Skeletal muscle tissue (tissue), 4 donors: ENCODE results near the gene CSTB. TPM values are rescaled to one million over a fixed set of nuclear protein-coding genes. Genes with fewer than 3 reads are reported as not detected.

Experiments
- H3K27ac ChIP-seq: one replicate; pipeline ENCODE4 v1.7.0; 2013; ENCODE audit warnings: mild to moderate bottlenecking, low read depth, low read length, inconsistent platforms
- H3K27me3 ChIP-seq, 3 donors: one replicate each; pipeline ENCODE4 v1.7.0; 2013; ENCODE audit warnings: low read length in 3 of 3; ENCODE audit not compliant: control insufficient read depth in 3 of 3, insufficient read depth in 3 of 3
- H3K36me3 ChIP-seq, 3 donors: one replicate each; pipeline ENCODE4 v1.7.0; 2013; ENCODE audit warnings: low read length in 3 of 3; ENCODE audit not compliant: control insufficient read depth in 3 of 3, insufficient read depth in 3 of 3
- H3K4me1 ChIP-seq, 3 donors: one replicate each; pipeline ENCODE4 v1.7.0; 2013; ENCODE audit warnings: low read length in 3 of 3, mild to moderate bottlenecking in 3 of 3; ENCODE audit not compliant: control insufficient read depth in 3 of 3, insufficient read depth in 3 of 3
- H3K4me3 ChIP-seq, 3 donors: one replicate each; pipeline ENCODE4 v1.7.0; 2013; ENCODE audit warnings: low read length in 3 of 3
- H3K9ac ChIP-seq, 3 donors: one replicate each; pipeline ENCODE4 v1.7.0; 2013; ENCODE audit warnings: low read length in 3 of 3, mild to moderate bottlenecking in 3 of 3, moderate library complexity in 2 of 3, low read depth in 1 of 3
- H3K9me3 ChIP-seq, 3 donors: one replicate each; pipeline ENCODE4 v1.7.0; 2013; ENCODE audit warnings: low read length in 3 of 3; ENCODE audit not compliant: control insufficient read depth in 3 of 3
- total RNA-seq: library from RNA; depleted of rRNA; stranded (reverse); fragments of >200 nt; gene quantifications from one replicate; pipeline ENCODE4 v1.2.3, GENCODE V29; 2014
- donor health status: Osteomylitis.

Gene CSTB
- total RNA-seq, 1 donor from 2014 or later: 6.3 TPM

DNA sequence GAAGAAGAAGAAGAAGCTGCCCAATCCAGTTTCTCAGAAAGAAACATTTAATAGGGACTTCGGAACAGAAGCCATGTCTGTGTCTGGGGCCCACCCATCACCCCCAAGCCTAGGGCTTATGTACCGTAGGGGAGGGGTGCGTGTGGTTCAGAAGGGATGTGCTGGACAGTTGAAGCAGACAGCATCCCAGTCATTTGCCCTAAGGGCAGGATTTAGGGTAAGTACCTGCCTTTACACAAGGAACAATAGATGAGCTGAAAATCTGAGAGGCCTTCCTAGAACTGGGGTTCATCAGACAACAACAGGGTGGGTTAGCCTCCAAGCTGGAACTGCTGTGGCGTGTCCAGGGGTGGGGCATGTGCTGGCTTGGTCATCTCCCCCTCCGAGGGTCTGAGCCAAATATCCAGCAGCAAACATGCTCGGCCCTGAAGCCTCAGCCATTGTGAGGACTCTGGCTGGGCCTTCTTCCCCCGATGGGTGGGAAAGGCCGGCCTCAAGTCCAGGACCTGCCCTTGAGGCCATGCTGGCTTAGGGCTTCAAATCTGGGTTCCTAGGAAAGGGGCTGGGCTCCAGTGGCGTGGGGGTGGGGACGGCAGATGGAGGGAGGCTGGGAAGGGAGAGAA lies 12.1 kb downstream of the CSTB start:
- H3K27ac ChIP-seq: no peak overlapping the region
- H3K9me3 ChIP-seq: peaks cover 0 to 2% (median 0%) of the 10 kb centered on the region in 3 donors
- peaks cover 0 to 4% (median 0%) of the 10 kb centered on the region in 3 donors for H3K4me1 ChIP-seq
- no peak overlapping the region for H3K9ac ChIP-seq
- peaks cover 0 to 10% (median 6%) of the 10 kb centered on the region in 3 donors for H3K36me3 ChIP-seq
- no peak overlapping the region for H3K4me3 ChIP-seq
- H3K27me3 ChIP-seq: peaks cover 0 to 4% (median 0%) of the 10 kb centered on the region in 3 donors

DNA sequence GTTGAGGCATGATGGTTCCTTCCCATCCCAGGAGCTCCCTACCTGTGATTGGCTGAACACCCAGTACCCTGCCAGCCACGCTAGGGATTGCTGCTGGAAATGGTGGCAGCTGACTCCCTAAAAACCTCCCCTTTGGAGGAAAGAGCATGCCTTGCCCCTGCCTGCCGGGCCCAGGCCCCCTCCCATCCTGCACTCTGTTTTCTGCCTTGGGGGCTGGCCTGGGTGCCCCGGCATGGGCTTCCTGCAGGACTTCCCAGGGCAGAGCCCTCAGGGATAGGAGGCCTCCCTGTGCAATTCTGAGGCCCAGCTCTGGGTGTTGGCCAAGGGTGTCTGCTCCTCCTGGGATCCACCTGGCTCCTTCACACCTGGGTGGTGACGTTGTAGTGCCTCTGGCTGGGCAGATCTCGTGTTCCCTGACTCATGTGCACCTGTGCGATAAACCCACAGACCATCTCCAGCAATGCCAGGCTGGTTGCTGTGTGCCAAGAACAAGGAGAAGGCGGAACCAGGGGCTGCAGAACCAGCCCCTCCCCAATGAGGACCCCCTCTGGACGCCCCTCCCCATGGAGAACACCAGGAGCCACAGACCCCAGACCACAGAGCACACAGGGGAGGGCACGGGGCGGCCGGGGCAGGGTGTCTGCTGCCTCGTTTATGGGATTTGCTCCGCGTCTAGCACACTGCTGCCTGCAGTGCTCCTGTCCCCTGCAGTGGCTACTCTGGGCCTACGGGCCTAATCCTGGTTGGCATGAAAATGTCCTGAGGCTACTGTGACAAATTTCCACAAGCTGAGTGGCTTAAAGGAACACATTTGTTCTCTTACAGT lies 13.6 kb downstream of the CSTB start:
- H3K27ac ChIP-seq: no peak overlapping the region
- H3K4me3 ChIP-seq: no peak overlapping the region
- peaks cover 2 to 4% (median 3%) of the 10 kb centered on the region in 3 donors for H3K4me1 ChIP-seq
- H3K27me3 ChIP-seq: no peaks in the 10 kb centered on the region
- H3K9me3 ChIP-seq: peaks cover 0 to 2% (median 0%) of the 10 kb centered on the region in 3 donors
- H3K9ac ChIP-seq: no peak overlapping the region
- H3K36me3 ChIP-seq: peaks cover 0 to 12% (median 6%) of the 10 kb centered on the region in 3 donors

DNA sequence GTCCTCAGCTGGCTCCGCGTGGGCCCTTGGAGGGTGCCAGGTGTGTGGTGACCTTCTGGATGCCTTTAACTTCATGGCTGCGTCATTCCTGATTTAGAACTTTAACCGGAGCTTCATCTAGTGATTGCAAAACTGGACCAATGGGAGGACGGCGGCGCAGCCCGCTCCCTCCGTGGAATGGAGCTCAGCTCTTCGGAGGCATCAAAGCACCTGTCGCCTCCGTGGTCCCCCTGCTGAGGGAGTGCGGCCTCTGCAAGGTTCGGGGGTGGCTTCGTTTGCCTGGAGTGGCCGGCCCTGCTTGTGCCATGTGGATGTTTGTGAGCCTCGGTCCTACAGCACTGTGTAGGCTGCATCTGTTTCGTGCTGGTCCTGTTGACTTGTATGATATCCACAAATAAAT lies 14.2 kb downstream of the CSTB start:
- H3K27me3 ChIP-seq: no peaks in the 10 kb centered on the region

DNA sequence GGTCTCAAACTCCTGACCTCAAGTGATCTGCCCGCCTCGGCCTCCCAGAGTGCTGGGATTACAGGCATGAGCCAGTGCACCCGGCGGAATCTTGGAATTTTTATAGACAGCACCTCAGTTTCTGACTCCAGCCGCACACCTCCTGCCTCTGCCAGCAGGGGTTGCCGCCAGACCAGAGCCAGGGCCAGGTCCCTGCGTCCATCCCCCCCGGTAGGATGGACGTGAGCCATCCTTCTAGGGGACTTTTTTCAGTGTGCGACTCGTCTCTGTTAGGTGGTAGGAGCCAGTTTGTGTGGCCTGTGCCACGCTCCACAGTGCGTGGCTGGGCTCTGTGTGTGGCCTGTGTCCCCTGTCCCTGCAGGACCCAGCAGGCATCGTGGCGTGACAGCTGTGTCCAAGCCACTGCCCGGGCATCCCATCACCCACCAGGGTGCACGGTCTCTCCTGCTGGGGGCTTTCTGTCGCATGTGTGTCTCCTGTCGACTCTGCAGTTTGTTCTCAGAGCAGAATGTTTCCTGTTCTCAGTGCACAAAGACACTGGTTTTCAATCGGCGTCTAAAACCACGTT lies 15.6 kb downstream of the CSTB start:
- H3K4me3 ChIP-seq: no peak overlapping the region
- peaks cover 3 to 4% (median 4%) of the 10 kb centered on the region in 3 donors for H3K4me1 ChIP-seq
- no peak overlapping the region for H3K9ac ChIP-seq
- no peak overlapping the region for H3K27ac ChIP-seq
- H3K36me3 ChIP-seq: peaks cover 15 to 20% (median 17%) of the 10 kb centered on the region in 3 donors
- no peaks in the 10 kb centered on the region for H3K27me3 ChIP-seq
- H3K9me3 ChIP-seq: peaks cover 0 to 2% (median 0%) of the 10 kb centered on the region in 3 donors

More for the DNA sequence above, 14.2 kb downstream of the CSTB start:
- Histone ChIP-seq H3K9ac (no peak overlapping the region), H3K36me3 (peaks cover under 1 to 12% (median 6%) of the 10 kb centered on the region in 3 donors), H3K4me3 (no peak overlapping the region), H3K9me3 (peaks cover 0 to 2% (median 0%) of the 10 kb centered on the region in 3 donors), H3K4me1 (peaks cover 3 to 4% (median 4%) of the 10 kb centered on the region in 3 donors), H3K27ac (no peak overlapping the region)

DNA sequence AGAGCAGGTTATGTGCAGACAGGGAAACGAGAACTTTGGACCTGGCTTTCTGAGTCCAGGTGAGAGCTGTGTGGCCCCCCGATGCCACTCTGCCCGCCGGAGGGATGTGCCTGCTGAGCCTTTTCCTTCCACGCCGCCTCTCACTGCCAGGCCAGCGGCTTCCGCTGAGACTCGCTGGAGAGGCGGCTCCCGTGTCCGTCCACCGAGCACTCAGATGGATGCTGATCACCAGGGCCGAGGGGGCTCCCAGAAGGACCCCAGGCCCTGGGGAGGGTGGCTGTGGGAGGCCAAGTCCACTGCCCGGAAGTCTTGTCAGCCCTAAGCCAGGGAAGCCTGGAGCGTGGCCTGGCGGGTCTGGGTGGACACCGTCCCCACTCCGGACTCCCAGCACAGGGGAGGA lies 16.5 kb downstream of the CSTB start:
- Histone ChIP-seq H3K9ac (no peak overlapping the region), H3K27ac (no peak overlapping the region), H3K36me3 (peaks cover 16 to 24% (median 20%) of the 10 kb centered on the region in 3 donors)

GRCh38 chr21:43758811-43759210 lies 17.3 kb downstream of the CSTB start:
- Histone ChIP-seq H3K4me1 (peaks cover 3 to 4% (median 4%) of the 10 kb centered on the region in 3 donors), H3K36me3 (peaks cover 20 to 28% (median 25%) of the 10 kb centered on the region in 3 donors), H3K9ac (no peak overlapping the region), H3K4me3 (no peak overlapping the region), H3K27ac (no peak overlapping the region), H3K27me3 (no peaks in the 10 kb centered on the region), H3K9me3 (peaks cover 0 to 2% (median 0%) of the 10 kb centered on the region in 3 donors)

More for the DNA sequence above, 16.5 kb downstream of the CSTB start:
- no peaks in the 10 kb centered on the region for H3K27me3 ChIP-seq
- peaks cover 0 to 2% (median 0%) of the 10 kb centered on the region in 3 donors for H3K9me3 ChIP-seq
- peaks cover 3 to 4% (median 4%) of the 10 kb centered on the region in 3 donors for H3K4me1 ChIP-seq
- H3K4me3 ChIP-seq: no peak overlapping the region

DNA sequence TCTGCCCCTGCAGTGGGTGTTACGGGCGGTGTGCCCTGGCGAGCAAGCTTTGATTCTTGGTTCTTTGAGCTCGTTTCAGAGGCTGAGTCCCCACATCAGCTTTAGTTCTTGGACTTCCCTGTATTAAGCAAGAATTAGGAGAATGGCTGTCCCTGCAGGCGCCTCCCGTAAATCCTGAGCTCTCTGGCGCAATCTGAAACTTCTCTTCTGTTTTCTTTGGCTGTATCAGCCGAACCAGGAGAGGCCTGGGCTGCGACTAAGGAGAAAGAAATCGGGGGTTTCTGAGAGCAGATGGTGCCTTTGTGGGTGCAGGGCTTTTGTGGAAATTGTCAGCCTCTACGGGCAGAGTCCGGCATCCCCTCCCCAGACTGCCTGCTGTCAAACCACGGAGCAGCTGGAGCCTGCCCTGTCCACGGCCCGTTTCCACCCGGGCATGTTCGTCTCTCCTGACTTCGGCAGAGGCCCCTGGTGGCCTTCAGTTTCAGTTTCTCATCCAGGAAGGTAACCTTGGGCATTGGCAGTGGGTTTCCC lies 17.9 kb downstream of the CSTB start:
- Histone ChIP-seq H3K9me3 (peaks cover 0 to 2% (median 0%) of the 10 kb centered on the region in 3 donors), H3K36me3 (peaks cover 26 to 32% (median 26%) of the 10 kb centered on the region in 3 donors), H3K4me3 (no peak overlapping the region), H3K27ac (no peak overlapping the region), H3K9ac (peak overlapping the region in 1 of 3 donors; percentile 40), H3K4me1 (peaks cover 3 to 4% (median 4%) of the 10 kb centered on the region in 3 donors), H3K27me3 (no peaks in the 10 kb centered on the region)

DNA sequence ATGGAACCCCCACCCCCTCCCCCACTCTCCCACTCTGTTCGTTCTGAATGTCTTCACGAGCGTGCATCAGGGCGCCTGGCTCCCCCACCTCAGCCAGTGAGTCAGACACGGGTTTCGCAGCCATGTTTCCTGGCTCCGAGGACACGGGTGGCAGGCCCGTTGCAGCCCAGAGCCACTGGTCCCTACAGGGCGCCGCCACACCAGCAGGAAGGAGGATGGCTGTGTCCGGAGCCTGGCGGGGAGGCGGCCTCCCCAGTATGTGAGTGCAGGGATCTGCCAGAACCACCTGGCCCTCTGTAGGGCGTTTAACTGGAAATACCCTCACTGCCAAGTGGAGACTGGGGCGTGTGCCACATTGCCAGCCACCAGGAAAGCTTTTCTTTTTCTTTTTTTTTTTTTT lies 18.5 kb downstream of the CSTB start:
- Histone ChIP-seq H3K36me3 (peaks cover 27 to 35% (median 31%) of the 10 kb centered on the region in 3 donors), H3K9ac (peak overlapping the region in 1 of 3 donors; percentile 40), H3K27me3 (no peaks in the 10 kb centered on the region), H3K9me3 (no peaks in the 10 kb centered on the region), H3K4me1 (peaks cover 3 to 4% (median 4%) of the 10 kb centered on the region in 3 donors), H3K4me3 (no peak overlapping the region), H3K27ac (no peak overlapping the region)

DNA sequence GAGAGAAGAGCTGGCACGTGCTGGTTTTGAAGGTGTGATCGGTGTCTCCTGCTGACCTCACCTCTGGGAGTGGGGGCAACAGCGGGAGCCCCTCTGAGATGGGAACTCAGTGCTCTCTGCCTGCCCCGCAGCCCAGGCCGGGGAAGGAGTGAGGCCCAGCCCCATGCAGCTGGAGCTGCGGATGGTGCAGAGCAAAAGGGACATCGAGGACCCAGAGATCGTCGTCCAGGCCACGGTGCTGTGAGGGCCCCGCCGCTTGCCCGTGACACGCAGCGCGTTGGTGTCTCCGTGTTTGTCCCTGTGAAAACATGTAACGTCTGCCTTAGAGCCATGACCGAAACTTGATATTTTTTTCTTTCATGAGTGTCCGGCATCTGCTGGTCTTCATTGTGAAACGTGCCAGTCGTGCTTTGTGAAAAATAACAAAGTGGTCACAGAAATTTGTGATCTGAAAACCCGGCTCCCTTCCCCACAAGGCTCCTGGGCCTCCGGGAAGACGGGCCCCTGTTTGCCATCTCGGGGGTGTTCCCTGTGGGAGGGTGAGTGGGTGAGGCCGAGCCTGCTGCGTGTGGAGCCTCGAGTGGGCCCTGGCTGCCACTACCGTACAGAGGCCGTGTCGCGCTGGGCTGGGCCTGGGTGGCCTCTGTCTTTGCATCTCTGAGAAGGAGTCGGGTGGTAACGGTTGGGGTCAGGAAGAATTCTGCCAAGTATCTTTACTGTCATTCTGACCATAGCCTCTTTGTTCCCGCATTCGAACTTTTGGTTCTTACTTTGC lies 20.1 kb downstream of the CSTB start:
- Histone ChIP-seq H3K4me1 (peaks cover 3 to 4% (median 4%) of the 10 kb centered on the region in 3 donors), H3K27ac (no peak overlapping the region), H3K27me3 (no peaks in the 10 kb centered on the region), H3K4me3 (no peak overlapping the region), H3K9ac (no peak overlapping the region), H3K36me3 (peaks cover 33 to 36% (median 36%) of the 10 kb centered on the region in 3 donors), H3K9me3 (no peaks in the 10 kb centered on the region)
